HEK293 (cell line): ENCODE data around the gene PTPN20.

Experiments
- CTCF ChIA-PET: fragments of 350-600 bp; formaldehyde crosslinking; extraction: SDS; loops from one replicate; lab custom pipeline; 2021; ENCODE audit warnings: antibody characterized with exemption; lab: Yijun Ruan, JAX
- POLR2A ChIA-PET: fragments of 300-600 bp; formaldehyde crosslinking; extraction: SDS; loops from one replicate; lab custom pipeline; 2020; ENCODE audit warnings: antibody characterized with exemption, inconsistent platforms; lab: Yijun Ruan, JAX
- H3K27ac ChIP-seq: fragments of 200-500 bp; sonication (Bioruptor generic); 2 replicates; pipeline ENCODE4 v1.5.1; 2014; ENCODE audit warnings: low read depth, low read length, control low read depth, inconsistent platforms; ENCODE audit errors: extremely low read depth
- H3K36me3 ChIP-seq, 2 experiments: fragments of 200-500 bp in 1 of 2; sonication (Bioruptor generic) in 1 of 2; 1 replicate in 1 of 2; 2 replicates in 1 of 2; pipeline ENCODE4 v1.5.1; 2014 to 2017; ENCODE audit warnings: inconsistent platforms in 2 of 2, low read length in 2 of 2; ENCODE audit not compliant: control insufficient read depth in 2 of 2, insufficient read depth in 1 of 2
- H3K4me1 ChIP-seq: fragments of 200-500 bp; sonication (Bioruptor generic); 2 replicates; pipeline ENCODE4 v1.5.1; 2014; ENCODE audit warnings: mild to moderate bottlenecking, low read length, inconsistent platforms; ENCODE audit not compliant: control insufficient read depth, insufficient read depth
- H3K4me3 ChIP-seq: 2 replicates; pipeline ENCODE4 v1.5.1; 2011; ENCODE audit warnings: low read depth, mild to moderate bottlenecking, control low read depth, low read length, moderate library complexity
- H3K9me3 ChIP-seq: fragments of 200-500 bp; sonication (Bioruptor generic); 2 replicates; pipeline ENCODE4 v1.5.1; 2014; ENCODE audit warnings: low read depth, low read length, inconsistent platforms; ENCODE audit not compliant: control insufficient read depth, insufficient read depth
- GLIS1 ChIP-seq: fragments of 450-650 bp; formaldehyde crosslinking; IDR thresholded peaks from 2 replicates; pipeline ENCODE4 v1.5.1; 2016; ENCODE audit warnings: missing biosample characterization, missing genetic modification characterization
- ZBTB20 ChIP-seq: fragments of 450-650 bp; formaldehyde crosslinking; IDR thresholded peaks from 2 replicates; pipeline ENCODE4 v1.5.1; 2016; ENCODE audit warnings: missing biosample characterization, missing genetic modification characterization
- ZBTB8A ChIP-seq: fragments of 450-650 bp; formaldehyde crosslinking; IDR thresholded peaks from 2 replicates; pipeline ENCODE4 v1.5.1; 2016; ENCODE audit warnings: missing biosample characterization, missing genetic modification characterization
- ZFHX2 ChIP-seq: fragments of 450-650 bp; formaldehyde crosslinking; conservative IDR thresholded peaks from 2 replicates; pipeline ENCODE4 v1.5.1; 2016; ENCODE audit warnings: missing biosample characterization, missing genetic modification characterization
- ZNF10 ChIP-seq: fragments of 450-650 bp; formaldehyde crosslinking; IDR thresholded peaks from 2 replicates; pipeline ENCODE4 v1.5.1; 2017; ENCODE audit warnings: missing biosample characterization, missing genetic modification characterization
- ZNF221 ChIP-seq: fragments of 450-650 bp; formaldehyde crosslinking; IDR thresholded peaks from 2 replicates; pipeline ENCODE4 v1.5.1; 2017; ENCODE audit warnings: missing biosample characterization, missing genetic modification characterization, borderline replicate concordance
- ZNF23 ChIP-seq: fragments of 450-650 bp; formaldehyde crosslinking; IDR thresholded peaks from 2 replicates; pipeline ENCODE4 v1.5.1; 2016; ENCODE audit warnings: missing biosample characterization, missing genetic modification characterization, borderline replicate concordance
- ZNF266 ChIP-seq: fragments of 450-650 bp; formaldehyde crosslinking; IDR thresholded peaks from 2 replicates; pipeline ENCODE4 v1.5.1; 2016; ENCODE audit warnings: missing biosample characterization, missing genetic modification characterization, low read depth
- ZNF426 ChIP-seq: fragments of 450-650 bp; formaldehyde crosslinking; IDR thresholded peaks from 2 replicates; pipeline ENCODE4 v1.5.1; 2017; ENCODE audit warnings: missing biosample characterization, missing genetic modification characterization, mild to moderate bottlenecking, inconsistent platforms, moderate library complexity
- ZNF514 ChIP-seq: fragments of 450-650 bp; formaldehyde crosslinking; IDR thresholded peaks from 2 replicates; pipeline ENCODE4 v1.5.1; 2016; ENCODE audit warnings: missing biosample characterization, missing genetic modification characterization
- ZNF530 ChIP-seq: fragments of 450-650 bp; formaldehyde crosslinking; IDR thresholded peaks from 2 replicates; pipeline ENCODE4 v1.5.1; 2016; ENCODE audit warnings: low read depth, missing biosample characterization, missing genetic modification characterization
- ZNF571 ChIP-seq: fragments of 450-650 bp; formaldehyde crosslinking; IDR thresholded peaks from 2 replicates; pipeline ENCODE4 v1.5.0; 2017; ENCODE audit warnings: missing biosample characterization, missing genetic modification characterization
- ZNF600 ChIP-seq: fragments of 450-650 bp; formaldehyde crosslinking; IDR thresholded peaks from 2 replicates; pipeline ENCODE4 v1.5.1; 2016; ENCODE audit warnings: missing biosample characterization, missing genetic modification characterization
- ZNF623 ChIP-seq: fragments of 450-650 bp; formaldehyde crosslinking; IDR thresholded peaks from 2 replicates; pipeline ENCODE4 v1.5.1; 2016; ENCODE audit warnings: missing biosample characterization, missing genetic modification characterization
- ZNF658 ChIP-seq: fragments of 450-650 bp; formaldehyde crosslinking; IDR thresholded peaks from 2 replicates; pipeline ENCODE4; 2016; ENCODE audit warnings: missing biosample characterization, missing genetic modification characterization
- ZNF843 ChIP-seq: fragments of 450-650 bp; formaldehyde crosslinking; IDR thresholded peaks from 2 replicates; pipeline ENCODE4 v1.5.1; 2016; ENCODE audit warnings: missing biosample characterization, missing genetic modification characterization
- TF ChIP-seq, protein P1 (sequence below): fragments of 450-650 bp; formaldehyde crosslinking; IDR thresholded peaks from 2 replicates; pipeline ENCODE4 v1.5.1; 2016; ENCODE audit warnings: missing biosample characterization, missing genetic modification characterization
- TF ChIP-seq, protein P2 (sequence below): fragments of 450-650 bp; formaldehyde crosslinking; IDR thresholded peaks from 2 replicates; pipeline ENCODE4 v1.5.1; 2016; ENCODE audit warnings: missing biosample characterization, missing genetic modification characterization, low read depth
- TF ChIP-seq, protein P3 (sequence below): fragments of 450-650 bp; formaldehyde crosslinking; IDR thresholded peaks from 2 replicates; pipeline ENCODE4 v1.5.1; 2016; ENCODE audit warnings: missing biosample characterization, missing genetic modification characterization
- TF ChIP-seq, protein P4 (sequence below): fragments of 450-650 bp; formaldehyde crosslinking; IDR thresholded peaks from 2 replicates; pipeline ENCODE4; 2016; ENCODE audit warnings: missing biosample characterization, missing genetic modification characterization
- TF ChIP-seq, protein P5 (sequence below): fragments of 450-650 bp; formaldehyde crosslinking; IDR thresholded peaks from 2 replicates; pipeline ENCODE4 v1.5.1; 2017; ENCODE audit warnings: missing biosample characterization, missing genetic modification characterization
- TF ChIP-seq, protein P6 (sequence below): fragments of 450-650 bp; formaldehyde crosslinking; IDR thresholded peaks from 2 replicates; pipeline ENCODE4 v1.5.1; 2017; ENCODE audit warnings: missing biosample characterization, missing genetic modification characterization

Gene PTPN20

DNA sequence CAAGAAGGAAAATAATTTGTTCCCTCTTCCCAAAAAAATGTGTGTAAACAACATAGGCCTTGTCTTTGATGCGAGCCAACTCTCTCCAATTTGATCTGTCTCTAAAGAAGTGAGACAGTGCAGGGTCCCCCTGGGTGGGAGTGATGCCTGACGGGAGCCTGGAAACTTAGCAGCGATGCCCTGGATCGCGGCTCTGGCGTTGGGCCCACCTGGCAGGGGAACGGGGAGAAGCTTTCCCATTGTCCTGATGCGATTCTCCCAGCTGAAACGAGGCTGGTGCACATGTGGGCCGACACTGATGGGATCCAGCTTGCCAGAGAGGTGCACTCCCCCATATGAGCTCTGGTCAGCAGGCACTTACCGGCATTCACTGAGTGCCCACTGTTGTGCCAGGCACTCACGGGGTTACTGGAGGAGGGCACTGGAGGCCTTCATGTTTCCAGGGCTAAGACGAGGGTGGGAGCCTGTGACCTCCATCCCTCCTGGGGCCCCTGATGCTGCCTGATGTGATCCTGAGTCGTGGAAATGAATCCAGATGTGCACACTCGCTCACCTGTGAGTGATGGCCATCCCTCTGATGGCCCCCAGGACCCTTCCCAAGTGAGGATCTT, 132.8 kb downstream of the PTPN20 start (continued):
- TF ChIP-seq, protein P1, sequence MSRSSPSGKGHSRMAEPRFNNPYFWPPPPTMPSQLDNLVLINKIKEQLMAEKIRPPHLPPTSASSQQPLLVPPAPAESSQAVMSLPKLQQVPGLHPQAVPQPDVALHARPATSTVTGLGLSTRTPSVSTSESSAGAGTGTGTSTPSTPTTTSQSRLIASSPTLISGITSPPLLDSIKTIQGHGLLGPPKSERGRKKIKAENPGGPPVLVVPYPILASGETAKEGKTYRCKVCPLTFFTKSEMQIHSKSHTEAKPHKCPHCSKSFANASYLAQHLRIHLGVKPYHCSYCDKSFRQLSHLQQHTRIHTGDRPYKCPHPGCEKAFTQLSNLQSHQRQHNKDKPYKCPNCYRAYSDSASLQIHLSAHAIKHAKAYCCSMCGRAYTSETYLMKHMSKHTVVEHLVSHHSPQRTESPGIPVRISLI (tag by site-specific recombination), result no peak
- TF ChIP-seq, protein P2, sequence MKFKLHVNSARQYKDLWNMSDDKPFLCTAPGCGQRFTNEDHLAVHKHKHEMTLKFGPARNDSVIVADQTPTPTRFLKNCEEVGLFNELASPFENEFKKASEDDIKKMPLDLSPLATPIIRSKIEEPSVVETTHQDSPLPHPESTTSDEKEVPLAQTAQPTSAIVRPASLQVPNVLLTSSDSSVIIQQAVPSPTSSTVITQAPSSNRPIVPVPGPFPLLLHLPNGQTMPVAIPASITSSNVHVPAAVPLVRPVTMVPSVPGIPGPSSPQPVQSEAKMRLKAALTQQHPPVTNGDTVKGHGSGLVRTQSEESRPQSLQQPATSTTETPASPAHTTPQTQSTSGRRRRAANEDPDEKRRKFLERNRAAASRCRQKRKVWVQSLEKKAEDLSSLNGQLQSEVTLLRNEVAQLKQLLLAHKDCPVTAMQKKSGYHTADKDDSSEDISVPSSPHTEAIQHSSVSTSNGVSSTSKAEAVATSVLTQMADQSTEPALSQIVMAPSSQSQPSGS (tag by site-specific recombination), result no peak
- no peak for TF ChIP-seq ZFHX2 (tag by site-specific recombination)
- TF ChIP-seq ZNF10, result no peak
- no peak for TF ChIP-seq ZNF23 (tag by site-specific recombination)

DNA sequence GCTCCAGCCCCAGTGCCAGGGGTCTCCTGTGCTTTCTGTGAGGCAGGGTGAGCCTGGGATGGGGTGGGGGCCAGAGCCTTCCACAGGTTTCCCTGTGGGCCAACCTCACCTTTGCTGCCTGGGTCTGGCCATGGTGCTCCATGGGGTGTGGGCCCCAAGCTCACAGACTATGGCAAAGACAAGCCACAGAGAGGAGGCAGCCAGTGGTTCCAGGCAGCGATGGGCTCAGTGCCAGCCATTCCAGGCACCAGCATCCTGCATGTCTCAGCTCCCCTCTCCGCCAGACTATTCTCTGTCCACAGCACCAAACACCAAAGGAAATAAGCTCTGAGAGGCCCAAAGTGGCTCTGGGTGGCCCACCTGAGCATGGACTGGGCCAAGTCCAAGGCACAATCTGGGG, 133.5 kb downstream of the PTPN20 start:
- H3K4me1 ChIP-seq, result no peaks in the 10 kb centered on the region
- ChIA-PET CTCF (interaction anchor here (0.7 to 5.5 kb wide), 4 partner anchors 20 to 268 kb away, joined by 3 to 131 read pairs (median 4); no protein-coding TSS in a partner anchor), POLR2A (no interaction called here)
- H3K4me3 ChIP-seq, result no peak overlapping the region
- H3K36me3 ChIP-seq, result no peaks in the 10 kb centered on the region
- H3K27ac ChIP-seq, result no peak overlapping the region
- TF ChIP-seq, protein P3, sequence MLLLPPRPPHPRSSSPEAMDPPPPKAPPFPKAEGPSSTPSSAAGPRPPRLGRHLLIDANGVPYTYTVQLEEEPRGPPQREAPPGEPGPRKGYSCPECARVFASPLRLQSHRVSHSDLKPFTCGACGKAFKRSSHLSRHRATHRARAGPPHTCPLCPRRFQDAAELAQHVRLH, result no peak
- no peak for TF ChIP-seq ZNF514 (tag by site-specific recombination)
- no peak for TF ChIP-seq ZNF658 (tag by site-specific recombination)
- no peak for TF ChIP-seq ZNF221 (tag by site-specific recombination)
- TF ChIP-seq ZNF843 (tag by site-specific recombination), result no peak
- no peak for TF ChIP-seq ZNF571 (tag by site-specific recombination)
- TF ChIP-seq GLIS1 (tag by site-specific recombination), result no peak
- TF ChIP-seq ZNF600 (tag by site-specific recombination), result no peak
- TF ChIP-seq, protein P4, sequence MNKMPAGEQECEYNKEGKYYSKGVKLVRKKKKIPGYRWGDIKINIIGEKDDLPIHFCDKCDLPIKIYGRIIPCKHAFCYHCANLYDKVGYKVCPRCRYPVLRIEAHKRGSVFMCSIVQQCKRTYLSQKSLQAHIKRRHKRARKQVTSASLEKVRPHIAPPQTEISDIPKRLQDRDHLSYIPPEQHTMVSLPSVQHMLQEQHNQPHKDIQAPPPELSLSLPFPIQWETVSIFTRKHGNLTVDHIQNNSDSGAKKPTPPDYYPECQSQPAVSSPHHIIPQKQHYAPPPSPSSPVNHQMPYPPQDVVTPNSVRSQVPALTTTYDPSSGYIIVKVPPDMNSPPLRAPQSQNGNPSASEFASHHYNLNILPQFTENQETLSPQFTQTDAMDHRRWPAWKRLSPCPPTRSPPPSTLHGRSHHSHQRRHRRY (tag by site-specific recombination), result no peak
- TF ChIP-seq ZBTB20 (tag by site-specific recombination), result no peak
- TF ChIP-seq, protein P5, sequence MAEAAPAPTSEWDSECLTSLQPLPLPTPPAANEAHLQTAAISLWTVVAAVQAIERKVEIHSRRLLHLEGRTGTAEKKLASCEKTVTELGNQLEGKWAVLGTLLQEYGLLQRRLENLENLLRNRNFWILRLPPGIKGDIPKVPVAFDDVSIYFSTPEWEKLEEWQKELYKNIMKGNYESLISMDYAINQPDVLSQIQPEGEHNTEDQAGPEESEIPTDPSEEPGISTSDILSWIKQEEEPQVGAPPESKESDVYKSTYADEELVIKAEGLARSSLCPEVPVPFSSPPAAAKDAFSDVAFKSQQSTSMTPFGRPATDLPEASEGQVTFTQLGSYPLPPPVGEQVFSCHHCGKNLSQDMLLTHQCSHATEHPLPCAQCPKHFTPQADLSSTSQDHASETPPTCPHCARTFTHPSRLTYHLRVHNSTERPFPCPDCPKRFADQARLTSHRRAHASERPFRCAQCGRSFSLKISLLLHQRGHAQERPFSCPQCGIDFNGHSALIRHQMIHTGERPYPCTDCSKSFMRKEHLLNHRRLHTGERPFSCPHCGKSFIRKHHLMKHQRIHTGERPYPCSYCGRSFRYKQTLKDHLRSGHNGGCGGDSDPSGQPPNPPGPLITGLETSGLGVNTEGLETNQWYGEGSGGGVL (tag by site-specific recombination), result no peak
- no peak for TF ChIP-seq ZBTB8A (tag by site-specific recombination)
- TF ChIP-seq, protein P6, sequence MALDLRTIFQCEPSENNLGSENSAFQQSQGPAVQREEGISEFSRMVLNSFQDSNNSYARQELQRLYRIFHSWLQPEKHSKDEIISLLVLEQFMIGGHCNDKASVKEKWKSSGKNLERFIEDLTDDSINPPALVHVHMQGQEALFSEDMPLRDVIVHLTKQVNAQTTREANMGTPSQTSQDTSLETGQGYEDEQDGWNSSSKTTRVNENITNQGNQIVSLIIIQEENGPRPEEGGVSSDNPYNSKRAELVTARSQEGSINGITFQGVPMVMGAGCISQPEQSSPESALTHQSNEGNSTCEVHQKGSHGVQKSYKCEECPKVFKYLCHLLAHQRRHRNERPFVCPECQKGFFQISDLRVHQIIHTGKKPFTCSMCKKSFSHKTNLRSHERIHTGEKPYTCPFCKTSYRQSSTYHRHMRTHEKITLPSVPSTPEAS (tag by site-specific recombination), result no peak
- TF ChIP-seq ZNF530 (tag by site-specific recombination), result no peak
- no peak for TF ChIP-seq ZNF266 (tag by site-specific recombination)
- no peak for TF ChIP-seq ZNF623
- no peak for TF ChIP-seq ZNF426
- no peaks in the 10 kb centered on the region for H3K9me3 ChIP-seq
